ENCODE data around the gene CACNA1C. TPM values are rescaled to one million over a fixed set of nuclear protein-coding genes. Genes with fewer than 3 reads are reported as not detected.

CACNA1C gene
- total and polyA plus RNA-seq, 2 of the 4 experiments (the other 2 are of a cell fraction) = 1.6 to 2.6 TPM

- ATAC-seq (ENCODE audit: low read depth) (no peak), DNase-seq (no peak)
- Histone ChIP-seq H3K79me1 (ENCODE audit: low read depth in 1 of 2, low read length in 2 of 2) (peaks cover 4 to 14% of the 10 kb centered on the region in 2 experiments; a peak in 2 of 4 replicates), H2BK20ac (ENCODE audit: low read depth, low read length) (peak overlapping the region; percentile 52; the same call in 1 of the 2 replicates), H3K14ac (replicated peaks; ENCODE audit: low read depth, low read length) (peak overlapping the region; percentile 21), H3K4me2 (ENCODE audit: low read depth, low read length) (no peak overlapping the region), H2AK5ac (ENCODE audit: low read depth, low read length) (peak overlapping the region; percentile 57; the same call in 1 of the 2 replicates), H2AK9ac (replicated peaks; ENCODE audit: low read depth, low read length, poor library complexity) (no peak overlapping the region), H4K20me1 (ENCODE audit: insufficient read depth, low read length) (no peaks in the 10 kb centered on the region), H4K8ac (ENCODE audit: low read depth in 2 of 2, low read length in 2 of 2) (peak overlapping the region in 1 of 2 experiments; percentile 68; a peak in 2 of 4 replicates), H3K18ac (ENCODE audit: low read depth, low read length) (peak overlapping the region; percentile 80; the same call in 1 of the 2 replicates), H3K27ac (ENCODE audit: insufficient read depth, low read length) (no peak overlapping the region), H4K91ac (ENCODE audit: insufficient read depth, low read depth, low read length) (peak overlapping the region; percentile 43), H3K9me1 (ENCODE audit: insufficient read depth, low read length) (peaks cover 23% of the 10 kb centered on the region), H3K27me3 (ENCODE audit: control insufficient read depth, insufficient read depth, low read length) (no peaks in the 10 kb centered on the region), H2AFZ (replicated peaks; ENCODE audit: low read length, poor library complexity) (no peak overlapping the region), H3K4me3 (ENCODE audit: insufficient read depth, low read depth, low read length) (no peak overlapping the region), H3K4me1 (ENCODE audit: control insufficient read depth, insufficient read depth, low read length) (peaks cover 37% of the 10 kb centered on the region), H2BK15ac (ENCODE audit: low read depth, low read length) (peak overlapping the region; percentile 10; the same call in 1 of the 3 replicates), H3K23ac (ENCODE audit: low read depth, low read length) (no peak overlapping the region), H3K4ac (ENCODE audit: low read depth, low read length) (peak overlapping the region; percentile 55), H4K5ac (ENCODE audit: low read depth, low read length) (peak overlapping the region; percentile 65), H3K56ac (ENCODE audit: extremely low read depth, insufficient read depth, low read length) (no peak overlapping the region), H2BK120ac (ENCODE audit: low read depth, low read length) (peak overlapping the region; percentile 51; the same call in 1 of the 2 replicates), H3K9ac (ENCODE audit: low read depth, low read length) (no peak overlapping the region), H2BK5ac (ENCODE audit: low read depth, low read length, poor library complexity, severe bottlenecking) (no peak overlapping the region), H3K9me3 (ENCODE audit: control insufficient read depth, insufficient read depth, low read length) (no peaks in the 10 kb centered on the region), H3K36me3 (ENCODE audit: control insufficient read depth, insufficient read depth, low read length) (no peaks in the 10 kb centered on the region)
- BruUV-seq (replicated peaks) = no TSS peak
- in situ Hi-C loops (cut with MboI; ENCODE audit: low sequenced_read_pairs) (loop anchor here (5.0 to 25.0 kb wide), 4 partner anchors 225 to 620 kb away; partner anchors contain the start of gene LRTM2), dilution Hi-C loops (cut with HindIII; ENCODE audit: low sequenced_read_pairs, unreplicated experiment) (no loop called here), intact Hi-C loops (cut with micrococcal nuclease) (loop anchor here (10.0 kb wide), 1 partner anchor 338 kb away; no protein-coding TSS in a partner anchor)
- ChIA-PET POLR2A (ENCODE audit: unreplicated experiment) (no interaction called here), CTCF (interaction anchor here (0.9 to 1.0 kb wide), 3 partner anchors 98 to 617 kb away, joined by 3 to 5 read pairs (median 4); no protein-coding TSS in a partner anchor)
- WGBS, 2 experiments (ENCODE audit: extremely low coverage in 2 of 2, insufficient read length in 1 of 2) = 67% methylated on average over 2 of the region's 6 CpGs; no CpG with 5 or more reads in 1 of the 2 experiments
- TF ChIP-seq RFX5 (IDR thresholded peaks at IDR 0.05; ENCODE audit: low read depth, low read length) (no peak), CEBPB (IDR thresholded peaks at IDR 0.05; ENCODE audit: low read depth, low read length) (no peak), CTCF (conservative IDR thresholded peaks at IDR 0.05; ENCODE audit: low read depth, low read length) (no peak; the same call in 1 of the 2 replicates), MAZ (IDR thresholded peaks at IDR 0.05; ENCODE audit: borderline replicate concordance, low read depth, low read length) (no peak), ELK1 (IDR thresholded peaks at IDR 0.05; ENCODE audit: borderline replicate concordance, low read depth, low read length) (no peak), POLR2A (IDR thresholded peaks at IDR 0.05; ENCODE audit: low read depth, low read length) (no peak), BHLHE40 (IDR thresholded peaks at IDR 0.05; ENCODE audit: low read depth, low read length) (no peak), RCOR1 (IDR thresholded peaks at IDR 0.05; ENCODE audit: insufficient replicate concordance, low read length) (no peak), SMC3 (IDR thresholded peaks at IDR 0.05; ENCODE audit: low read depth, low read length) (0 out of 2 replicates have a peak, but pooled peaks have one; percentile 15), CHD1 (IDR thresholded peaks at IDR 0.05; ENCODE audit: low read depth, low read length) (no peak), RAD21 (IDR thresholded peaks at IDR 0.05; ENCODE audit: low read length) (peak; percentile 42; the same call in 1 of the 2 replicates)
- TF ChIP-seq, protein P1, sequence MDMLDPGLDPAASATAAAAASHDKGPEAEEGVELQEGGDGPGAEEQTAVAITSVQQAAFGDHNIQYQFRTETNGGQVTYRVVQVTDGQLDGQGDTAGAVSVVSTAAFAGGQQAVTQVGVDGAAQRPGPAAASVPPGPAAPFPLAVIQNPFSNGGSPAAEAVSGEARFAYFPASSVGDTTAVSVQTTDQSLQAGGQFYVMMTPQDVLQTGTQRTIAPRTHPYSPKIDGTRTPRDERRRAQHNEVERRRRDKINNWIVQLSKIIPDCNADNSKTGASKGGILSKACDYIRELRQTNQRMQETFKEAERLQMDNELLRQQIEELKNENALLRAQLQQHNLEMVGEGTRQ (IDR thresholded peaks at IDR 0.05; ENCODE audit: low read depth, low read length) = no peak
These were observed 229.5 kb downstream of the CACNA1C start for GRCh38 chr12:2282318-2282717.

Measured in IMR-90 (cell line).